GM18526 (cell line): ENCODE measurements around the gene UNC5B.

Experiments used
- POLR2A ChIP-seq: IDR thresholded peaks from 3 replicates; pipeline ENCODE4 v1.6.1; 2011; ENCODE audit not compliant: insufficient read length; ENCODE audit errors: extremely low read depth

UNC5B gene

GRCh38 chr10:71284544-71285179 lies 72.3 kb downstream of the UNC5B start:
- TF ChIP-seq POLR2A: no peak

GRCh38 chr10:71285180-71285545 lies 72.8 kb downstream of the UNC5B start:
- TF ChIP-seq POLR2A: no peak

DNA sequence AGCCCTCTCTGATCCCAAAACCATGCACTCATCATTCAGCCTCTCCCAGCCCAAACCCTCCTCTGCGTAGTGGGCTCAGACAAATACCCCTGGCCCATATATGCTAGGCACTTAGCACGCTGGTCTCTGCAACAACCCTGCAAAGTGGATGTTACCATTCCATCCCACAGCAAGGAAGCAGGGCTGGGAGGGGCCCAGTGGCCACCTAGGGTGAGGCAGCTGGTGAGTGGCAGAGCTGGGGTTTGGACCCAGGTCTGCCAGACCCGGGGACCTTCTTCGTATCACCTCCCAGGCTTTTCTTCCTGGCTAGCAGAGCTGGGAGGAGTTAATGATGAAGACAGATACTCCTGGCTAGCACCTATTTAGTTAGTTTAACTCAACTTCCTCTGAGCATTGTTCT lies 73.6 kb downstream of the UNC5B start:
- no peak for TF ChIP-seq POLR2A

- no peak for TF ChIP-seq POLR2A
Observed at GRCh38 chr10:71286521-71287294, 74.3 kb downstream of the UNC5B start.

- no peak for TF ChIP-seq POLR2A
Observed at GRCh38 chr10:71287456-71287855, 75.1 kb downstream of the UNC5B start.

- TF ChIP-seq POLR2A: no peak
Observed at GRCh38 chr10:71288461-71288860, 76.1 kb downstream of the UNC5B start.

- no peak for TF ChIP-seq POLR2A
Observed at GRCh38 chr10:71289421-71290130, 77.2 kb downstream of the UNC5B start.

GRCh38 chr10:71290331-71290730 lies 78.0 kb downstream of the UNC5B start:
- TF ChIP-seq POLR2A: no peak

DNA sequence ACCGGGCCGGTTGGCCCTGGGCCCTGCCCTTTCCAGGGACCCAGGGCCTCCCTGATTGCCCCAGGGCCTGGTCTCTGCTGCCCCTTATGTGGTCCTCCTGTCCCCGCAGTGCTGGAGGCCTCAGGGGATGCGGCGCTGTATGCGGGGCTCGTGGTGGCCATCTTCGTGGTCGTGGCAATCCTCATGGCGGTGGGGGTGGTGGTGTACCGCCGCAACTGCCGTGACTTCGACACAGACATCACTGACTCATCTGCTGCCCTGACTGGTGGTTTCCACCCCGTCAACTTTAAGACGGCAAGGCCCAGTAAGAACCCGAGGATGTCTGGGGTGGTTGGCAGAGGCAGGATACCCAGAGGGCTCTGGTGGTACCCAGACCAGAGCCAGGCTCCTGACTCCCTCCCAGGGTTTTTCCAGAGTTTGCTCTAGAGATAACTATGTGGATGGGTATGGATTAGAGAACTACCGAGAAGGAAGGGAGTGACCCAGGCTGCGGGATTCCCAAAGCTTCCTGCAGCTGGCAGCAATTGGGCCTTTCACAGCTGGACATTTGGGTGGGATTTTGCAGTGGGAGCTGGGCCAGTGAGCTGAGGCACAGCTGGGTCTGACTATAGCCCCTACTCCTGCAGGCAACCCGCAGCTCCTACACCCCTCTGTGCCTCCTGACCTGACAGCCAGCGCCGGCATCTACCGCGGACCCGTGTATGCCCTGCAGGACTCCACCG lies 78.6 kb downstream of the UNC5B start:
- TF ChIP-seq POLR2A: no peak

DNA sequence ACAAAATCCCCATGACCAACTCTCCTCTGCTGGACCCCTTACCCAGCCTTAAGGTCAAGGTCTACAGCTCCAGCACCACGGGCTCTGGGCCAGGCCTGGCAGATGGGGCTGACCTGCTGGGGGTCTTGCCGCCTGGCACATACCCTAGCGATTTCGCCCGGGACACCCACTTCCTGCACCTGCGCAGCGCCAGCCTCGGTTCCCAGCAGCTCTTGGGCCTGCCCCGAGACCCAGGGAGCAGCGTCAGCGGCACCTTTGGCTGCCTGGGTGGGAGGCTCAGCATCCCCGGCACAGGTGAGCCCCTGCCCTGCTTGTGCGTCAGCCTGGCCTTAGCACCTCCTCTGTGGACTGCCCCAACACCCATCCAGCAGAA lies 79.1 kb downstream of the UNC5B start:
- TF ChIP-seq POLR2A: no peak

DNA sequence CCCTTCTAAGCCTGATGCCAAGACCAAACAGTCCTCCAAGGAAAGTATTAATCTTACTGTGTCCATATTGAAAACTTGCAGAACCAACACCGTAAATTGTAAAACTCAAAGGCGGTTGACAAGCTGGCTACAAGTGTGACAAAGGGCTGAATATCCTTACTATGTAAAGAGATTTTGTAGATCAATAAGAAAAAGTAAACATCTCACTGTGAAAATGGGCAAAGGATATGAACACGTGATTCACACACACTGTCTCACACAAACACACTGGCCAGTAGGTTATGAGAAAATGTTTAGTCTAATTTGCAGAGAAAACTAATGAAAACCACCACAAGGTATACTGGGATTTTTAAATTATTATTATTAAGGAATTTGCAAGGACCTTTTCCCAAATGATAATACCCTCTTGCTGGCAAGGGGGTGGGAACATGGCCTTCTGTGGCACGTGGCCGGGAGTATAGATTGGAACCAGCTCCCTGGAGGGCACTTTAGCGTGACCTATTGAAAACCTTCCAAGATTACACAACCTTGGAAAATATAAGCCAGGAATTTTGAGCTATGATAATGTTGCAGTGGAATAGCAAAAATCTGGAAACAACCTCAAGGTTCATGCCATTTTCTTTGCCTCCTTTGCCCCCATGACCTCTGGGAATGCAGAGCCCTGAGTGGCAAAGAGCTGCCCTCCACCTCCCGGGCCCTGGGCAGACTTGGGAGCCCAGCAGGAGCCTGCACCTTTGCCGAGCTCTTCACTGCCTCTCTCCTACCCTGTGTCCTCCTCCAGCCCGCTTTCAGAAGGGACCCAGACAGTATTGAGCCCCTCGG lies 80.5 kb downstream of the UNC5B start:
- no peak for TF ChIP-seq POLR2A

DNA sequence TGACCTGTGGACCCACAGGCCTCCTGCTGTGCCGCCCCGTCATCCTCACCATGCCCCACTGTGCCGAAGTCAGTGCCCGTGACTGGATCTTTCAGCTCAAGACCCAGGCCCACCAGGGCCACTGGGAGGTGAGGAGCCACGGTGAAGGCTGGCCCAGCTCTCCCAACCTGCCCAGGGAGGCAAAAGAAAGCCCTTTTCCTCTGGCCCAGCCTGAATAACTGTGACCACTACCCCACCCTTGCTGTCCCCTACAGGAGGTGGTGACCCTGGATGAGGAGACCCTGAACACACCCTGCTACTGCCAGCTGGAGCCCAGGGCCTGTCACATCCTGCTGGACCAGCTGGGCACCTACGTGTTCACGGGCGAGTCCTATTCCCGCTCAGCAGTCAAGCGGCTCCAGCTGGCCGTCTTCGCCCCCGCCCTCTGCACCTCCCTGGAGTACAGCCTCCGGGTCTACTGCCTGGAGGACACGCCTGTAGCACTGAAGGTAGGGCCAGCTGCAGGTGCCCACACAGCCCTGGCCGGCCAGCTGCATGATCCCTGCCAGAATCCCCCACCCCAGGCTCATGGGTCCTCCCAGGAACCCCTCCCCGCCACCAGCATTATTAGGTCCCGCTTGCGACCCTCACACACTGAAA lies 81.2 kb downstream of the UNC5B start:
- TF ChIP-seq POLR2A: no peak

- TF ChIP-seq POLR2A: no peak
Observed at GRCh38 chr10:71294091-71294561, 81.8 kb downstream of the UNC5B start.

GRCh38 chr10:71294856-71295255 lies 82.5 kb downstream of the UNC5B start:
- TF ChIP-seq POLR2A: no peak
